Upper lobe of left lung (tissue), 6 donors: ENCODE results near the gene IFNA6. TPM values are rescaled to one million over a fixed set of nuclear protein-coding genes. Genes with fewer than 3 reads are reported as not detected.

Experiments used
- ATAC-seq, 2 donors: fragments of 200-7000 bp; cut with Tn5 transposase; one replicate each; pipeline ENCODE4 v1.9.1; 2022; ENCODE audit warnings: mild to moderate bottlenecking in 2 of 2, moderate library complexity in 2 of 2; ENCODE audit not compliant: low FRiP score in 2 of 2
- DNase-seq, 2 donors: peaks; one replicate each; pipeline ENCODE4 v3.0.0-alpha.2; 2019 to 2020
- H3K27ac ChIP-seq, 4 donors: fragments of 200-600 bp; sonication (generic); one replicate each; pipeline ENCODE4 v1.5.1; 2016 to 2019
- H3K27me3 ChIP-seq, 4 donors: fragments of 200-600 bp; sonication (generic); one replicate each; pipeline ENCODE4 v1.5.1; 2017 to 2019
- H3K36me3 ChIP-seq, 4 donors: fragments of 200-600 bp; sonication (generic); one replicate each; pipeline ENCODE4 v1.5.1; 2016 to 2019
- H3K4me1 ChIP-seq, 4 donors: fragments of 200-600 bp; sonication (generic); one replicate each; pipeline ENCODE4 v1.5.1; 2018 to 2019
- H3K4me3 ChIP-seq, 4 donors: fragments of 200-600 bp; sonication (generic); one replicate each; pipeline ENCODE4 v1.5.1; 2017 to 2019; ENCODE audit warnings: mild to moderate bottlenecking in 2 of 4, moderate library complexity in 1 of 4
- H3K9me3 ChIP-seq, 4 donors: fragments of 200-600 bp; sonication (generic); one replicate each; pipeline ENCODE4 v1.5.1; 2018 to 2019
- CTCF ChIP-seq, 6 experiments: fragments of 450-650 bp in 4 of 6; fragments of 200-600 bp in 2 of 6; sonication (generic) in 2 of 6; IDR thresholded peaks; one replicate each; pipeline ENCODE4 v1.5.1; 2016 to 2019; ENCODE audit warnings: antibody characterized with exemption in 6 of 6
- EP300 ChIP-seq, 4 donors: sonication (generic); formaldehyde crosslinking; IDR thresholded peaks; one replicate each; pipeline ENCODE4 v1.5.1; 2017; ENCODE audit warnings: antibody characterized with exemption in 4 of 4, control low read depth in 2 of 4
- POLR2A ChIP-seq, 4 donors: fragments of 450-650 bp; IDR thresholded peaks; one replicate each; pipeline ENCODE4 v1.5.1; 2016 to 2017; ENCODE audit warnings: antibody characterized with exemption in 4 of 4, mild to moderate bottlenecking in 2 of 4
- POLR2AphosphoS5 ChIP-seq, 2 donors: sonication (generic); formaldehyde crosslinking; IDR thresholded peaks; one replicate each; pipeline ENCODE4 v1.5.1; 2017; ENCODE audit warnings: antibody characterized with exemption in 2 of 2
- WGBS, 2 donors: methylation state at CpG; one replicate each; pipeline ENCODE4 v1.1.5; 2017 to 2018; 5-methylcytosine and 5-hydroxymethylcytosine counted together
- total RNA-seq, 6 donors: library from RNA; depleted of rRNA in 4 of 6; stranded (reverse); fragments of >200 nt in 4 of 6; gene quantifications; one replicate each; pipeline versions ENCODE4 v1.1.0 to v1.2.1, GENCODE V29; 2016 to 2021
- donor health status: DM: no; HTN: no; CAD: no; lungs with moderate emphysema.
- donor health status: DM: no; HTN: yes; CAD: no; lungs with severe emphysema.

IFNA6 gene
- total RNA-seq, 6 donors from 2014 or later = not detected

GRCh38 chr9:21331676-21332402, 18.8 kb downstream of the IFNA6 start:
- 53 to 65% methylated on average over 5 of the region's 5 CpGs for WGBS, 2 donors
- H3K27ac ChIP-seq = peak overlapping the region in 1 of 4 donors; percentile 20
- DNase-seq (no peak), ATAC-seq (no peak)
- H3K4me3 ChIP-seq = no peak overlapping the region
- no peaks in the 10 kb centered on the region for H3K27me3 ChIP-seq
- TF ChIP-seq POLR2A (IDR thresholded peaks at IDR 0.05) = no peak
- no peak for TF ChIP-seq CTCF (IDR thresholded peaks at IDR 0.05)
- no peak for TF ChIP-seq POLR2AphosphoS5 (IDR thresholded peaks at IDR 0.05)
- no peak for TF ChIP-seq EP300 (IDR thresholded peaks at IDR 0.05)
- peaks cover 0 to 23% (median 0%) of the 10 kb centered on the region in 4 donors for H3K36me3 ChIP-seq
- no peaks in the 10 kb centered on the region for H3K9me3 ChIP-seq
- peaks cover 53 to 71% (median 60%) of the 10 kb centered on the region in 4 donors for H3K4me1 ChIP-seq

- ATAC-seq (peak in 1 of 2 donors; percentile 79), DNase-seq (no peak)
- TF ChIP-seq CTCF (IDR thresholded peaks at IDR 0.05) (peak in 5 of 6 experiments; percentile 16 to 49 (median 43)), POLR2A (IDR thresholded peaks at IDR 0.05) (no peak)
- H3K27me3 ChIP-seq = no peaks in the 10 kb centered on the region
- WGBS, 2 donors = 41 to 44% methylated on average over 2 of the region's 2 CpGs
- H3K36me3 ChIP-seq = peaks cover 0 to 29% (median 12%) of the 10 kb centered on the region in 4 donors
- peaks cover 35 to 50% (median 44%) of the 10 kb centered on the region in 4 donors for H3K4me1 ChIP-seq
- H3K27ac ChIP-seq = no peak overlapping the region
- no peak overlapping the region for H3K4me3 ChIP-seq
- H3K9me3 ChIP-seq = no peaks in the 10 kb centered on the region
These were observed 24.1 kb downstream of the IFNA6 start for GRCh38 chr9:21326526-21327139.

GRCh38 chr9:21324047-21324446, 26.6 kb downstream of the IFNA6 start:
- ATAC-seq = peak; percentile 49 to 63
- Histone ChIP-seq H3K36me3 (peaks cover 0 to 21% (median 14%) of the 10 kb centered on the region in 4 donors), H3K4me1 (peaks cover 19 to 32% (median 25%) of the 10 kb centered on the region in 4 donors), H3K27ac (peak overlapping the region in 1 of 4 donors; percentile 35), H3K9me3 (no peaks in the 10 kb centered on the region), H3K4me3 (no peak overlapping the region), H3K27me3 (no peaks in the 10 kb centered on the region)
- TF ChIP-seq EP300 (IDR thresholded peaks at IDR 0.05) (peak in 1 of 4 donors; percentile 30), POLR2A (IDR thresholded peaks at IDR 0.05) (no peak)
- WGBS, 2 donors = 66 to 69% methylated on average over 4 of the region's 4 CpGs
- DNase-seq = peak in 1 of 2 donors; percentile 34

DNA sequence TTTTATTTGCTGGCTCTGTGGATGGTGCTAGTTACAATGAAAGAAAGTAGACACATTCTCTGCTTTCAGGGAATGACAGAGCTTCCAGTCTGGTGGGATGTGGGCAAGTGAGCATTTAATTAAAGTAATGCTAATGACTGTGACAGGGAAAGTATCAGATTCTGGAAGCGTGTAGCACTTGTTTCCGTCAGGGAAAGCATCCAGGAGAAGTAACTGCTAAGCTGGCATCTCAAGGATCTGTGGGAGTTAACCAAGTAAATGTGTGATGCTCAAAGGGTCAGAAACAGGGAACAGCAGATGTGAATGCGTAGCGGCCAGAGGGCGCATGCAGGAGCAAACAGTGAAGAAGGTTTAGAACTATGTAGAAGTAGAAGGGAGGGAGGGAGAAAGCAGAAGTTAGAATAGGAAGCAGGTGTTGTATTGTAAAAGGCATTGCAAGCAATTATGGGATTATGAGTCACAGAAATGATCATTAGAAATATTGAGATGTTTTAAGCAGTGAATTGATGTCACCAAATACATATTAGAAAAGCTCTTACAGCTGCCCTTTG, 27.7 kb downstream of the IFNA6 start:
- Histone ChIP-seq H3K36me3 (peaks cover 0 to 21% (median 14%) of the 10 kb centered on the region in 4 donors), H3K9me3 (no peaks in the 10 kb centered on the region), H3K27ac (no peak overlapping the region), H3K4me1 (peaks cover 14 to 23% (median 16%) of the 10 kb centered on the region in 4 donors), H3K27me3 (no peaks in the 10 kb centered on the region), H3K4me3 (no peak overlapping the region)
- ATAC-seq (no peak), DNase-seq (no peak)
- WGBS, 2 donors = 86 to 94% methylated on average over 5 of the region's 5 CpGs
- no peak for TF ChIP-seq CTCF (IDR thresholded peaks at IDR 0.05)
- TF ChIP-seq POLR2AphosphoS5 (IDR thresholded peaks at IDR 0.05) = no peak
- no peak for TF ChIP-seq POLR2A (IDR thresholded peaks at IDR 0.05)
- TF ChIP-seq EP300 (IDR thresholded peaks at IDR 0.05) = no peak

GRCh38 chr9:21320465-21320864, 30.2 kb downstream of the IFNA6 start:
- no peak for ATAC-seq
- 70 to 76% methylated on average over 2 of the region's 2 CpGs for WGBS, 2 donors
- H3K4me1 ChIP-seq = peaks cover 7 to 14% (median 12%) of the 10 kb centered on the region in 4 donors
- no peak overlapping the region for H3K27ac ChIP-seq
- no peaks in the 10 kb centered on the region for H3K27me3 ChIP-seq
- no peak overlapping the region for H3K4me3 ChIP-seq
- no peak for DNase-seq
- no peaks in the 10 kb centered on the region for H3K9me3 ChIP-seq
- H3K36me3 ChIP-seq = peaks cover 0 to 21% (median 14%) of the 10 kb centered on the region in 4 donors
- TF ChIP-seq POLR2AphosphoS5 (IDR thresholded peaks at IDR 0.05) (no peak), CTCF (IDR thresholded peaks at IDR 0.05) (no peak), EP300 (IDR thresholded peaks at IDR 0.05) (no peak), POLR2A (IDR thresholded peaks at IDR 0.05) (no peak)
